Lower lobe of right lung (tissue), 2 donors: ENCODE results near the gene THY1. TPM values are rescaled to one million over a fixed set of nuclear protein-coding genes. Genes with fewer than 3 reads are reported as not detected.

Experiments used
- ATAC-seq, 2 donors: fragments of 200-7000 bp; cut with Tn5 transposase; one replicate each; pipeline ENCODE4 v1.9.1; 2020 to 2022; ENCODE audit warnings: mild to moderate bottlenecking in 2 of 2, moderate library complexity in 2 of 2
- DNase-seq: peaks from one replicate; pipeline ENCODE4 v3.0.0-alpha.2; 2020
- H3K27ac ChIP-seq: fragments of 200-600 bp; one replicate; pipeline ENCODE4 v1.8.0; 2022
- H3K27me3 ChIP-seq: fragments of 200-600 bp; one replicate; pipeline ENCODE4 v1.8.0; 2022; ENCODE audit warnings: low read depth
- H3K36me3 ChIP-seq: fragments of 200-600 bp; one replicate; pipeline ENCODE4 v1.8.0; 2022; ENCODE audit warnings: mild to moderate bottlenecking
- H3K4me1 ChIP-seq: fragments of 200-600 bp; one replicate; pipeline ENCODE4 v1.8.0; 2022
- H3K4me3 ChIP-seq: fragments of 200-600 bp; one replicate; pipeline ENCODE4 v1.8.0; 2022; ENCODE audit warnings: mild to moderate bottlenecking
- H3K9me3 ChIP-seq: fragments of 200-600 bp; one replicate; pipeline ENCODE4 v1.8.0; 2022
- CTCF ChIP-seq: fragments of 200-600 bp; IDR thresholded peaks from one replicate; pipeline ENCODE4 v1.8.0; 2022; ENCODE audit warnings: antibody characterized with exemption, mild to moderate bottlenecking
- intact Hi-C: fragments of 100-400 bp; cut with DNase I; formaldehyde crosslinking; loops from one replicate; pipeline ENCODE4 v1.11.0; 2022
- total RNA-seq: library from RNA; stranded (reverse); fragmentation: NEBNext Ultra II Directional; extraction: Animal tissue kit (Norgen Biotek cat#: 25700); gene quantifications from one replicate; pipeline ENCODE4 v1.2.1, GENCODE V29; 2021
- donor health status: DM: no; HTN: yes; CAD: no; lungs with severe emphysema.

THY1 gene
- total RNA-seq, 1 donor from 2014 or later: 7.5 TPM

DNA sequence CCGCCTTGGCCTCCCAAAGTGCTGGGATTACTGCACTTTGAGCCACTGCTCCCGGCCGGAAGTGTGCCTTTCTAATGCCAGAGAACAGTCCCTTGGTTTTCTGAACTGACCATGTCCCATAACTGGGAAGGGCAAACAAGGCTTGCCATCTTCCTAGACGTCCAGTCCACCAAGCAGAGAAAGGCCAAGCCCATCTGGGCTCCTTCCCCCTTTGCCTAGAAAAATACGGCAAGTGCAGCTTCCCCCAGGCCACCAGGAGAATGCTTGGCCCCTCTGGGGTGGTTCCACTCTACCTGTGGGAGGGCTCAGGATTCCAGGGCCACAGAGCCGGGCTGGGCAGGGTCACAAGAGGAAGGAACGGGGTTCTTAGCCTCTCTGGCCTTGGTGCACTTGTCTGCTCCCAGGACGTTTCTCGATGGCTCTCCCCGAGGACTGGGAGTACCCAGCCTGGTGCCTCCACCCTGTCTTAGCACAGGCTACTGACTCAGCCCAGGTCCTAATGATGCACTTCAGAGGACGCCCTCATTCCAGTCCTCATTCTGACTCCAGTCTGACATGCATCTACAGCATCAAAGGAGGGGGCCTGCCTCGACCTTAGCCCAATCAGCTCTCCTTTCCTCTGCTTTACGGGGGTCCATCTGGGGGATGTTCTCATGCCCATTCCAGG, 42.7 kb downstream of the THY1 start:
- no peak for ATAC-seq
- Histone ChIP-seq H3K4me1 (peaks cover 31% of the 10 kb centered on the region), H3K4me3 (no peak overlapping the region), H3K9me3 (no peaks in the 10 kb centered on the region), H3K27ac (no peak overlapping the region), H3K36me3 (no peaks in the 10 kb centered on the region), H3K27me3 (no peaks in the 10 kb centered on the region)
- intact Hi-C loops: no loop called here
- TF ChIP-seq CTCF: no peak
- DNase-seq: no peak

DNA sequence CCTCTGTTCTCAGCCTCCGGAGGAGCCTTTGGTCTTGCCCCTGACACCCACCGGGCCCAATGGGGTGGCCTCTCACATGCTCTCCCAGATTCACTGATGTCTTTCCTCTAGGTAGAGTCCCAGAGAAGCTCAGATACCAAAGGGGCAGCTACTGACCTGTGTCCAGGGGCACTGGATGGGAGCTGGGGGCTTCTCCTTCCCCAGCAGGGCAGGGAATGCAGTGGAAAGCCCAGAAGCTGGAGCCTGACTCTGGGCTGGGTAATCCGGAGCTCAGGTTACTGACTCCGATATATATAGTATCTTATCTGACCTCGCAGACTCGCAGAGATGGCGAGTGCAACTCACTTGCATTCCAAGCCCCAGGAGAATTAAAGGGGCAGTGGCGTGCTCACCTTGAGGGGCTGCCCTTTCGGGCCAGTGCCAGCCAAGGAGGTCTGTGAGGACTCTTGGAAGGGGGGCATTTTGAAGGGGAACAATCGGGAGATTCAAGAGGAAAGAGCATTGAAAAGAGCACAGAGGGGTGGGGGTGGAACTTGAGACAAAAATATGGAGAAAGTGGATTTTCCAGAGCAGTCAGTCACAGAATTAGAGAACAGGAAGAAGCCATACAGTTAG, 44.0 kb downstream of the THY1 start:
- no peak for TF ChIP-seq CTCF
- Histone ChIP-seq H3K36me3 (no peaks in the 10 kb centered on the region), H3K27ac (no peak overlapping the region), H3K4me1 (peaks cover 42% of the 10 kb centered on the region), H3K27me3 (no peaks in the 10 kb centered on the region), H3K4me3 (no peak overlapping the region), H3K9me3 (no peaks in the 10 kb centered on the region)
- no peak for DNase-seq
- intact Hi-C loops: no loop called here
- no peak for ATAC-seq

GRCh38 chr11:119377961-119378667, 44.9 kb downstream of the THY1 start:
- no peak for TF ChIP-seq CTCF
- intact Hi-C loops: no loop called here
- Histone ChIP-seq H3K27ac (no peak overlapping the region), H3K4me1 (peaks cover 47% of the 10 kb centered on the region), H3K4me3 (no peak overlapping the region), H3K27me3 (no peaks in the 10 kb centered on the region), H3K9me3 (no peaks in the 10 kb centered on the region), H3K36me3 (no peaks in the 10 kb centered on the region)
- ATAC-seq (no peak), DNase-seq (no peak)

- Histone ChIP-seq H3K36me3 (no peaks in the 10 kb centered on the region), H3K27ac (no peak overlapping the region), H3K27me3 (no peaks in the 10 kb centered on the region), H3K9me3 (no peaks in the 10 kb centered on the region), H3K4me3 (no peak overlapping the region), H3K4me1 (peaks cover 46% of the 10 kb centered on the region)
- ATAC-seq (no peak), DNase-seq (no peak)
- no peak for TF ChIP-seq CTCF
- intact Hi-C loops: no loop called here
Measured at GRCh38 chr11:119377112-119377901, 45.7 kb downstream of the THY1 start.

- H3K9me3 ChIP-seq: no peaks in the 10 kb centered on the region
- peak; percentile 48 to 59 for ATAC-seq
- peak overlapping the region; percentile 22 for H3K27ac ChIP-seq
- H3K4me3 ChIP-seq: no peak overlapping the region
- no peak for TF ChIP-seq CTCF
- no peaks in the 10 kb centered on the region for H3K36me3 ChIP-seq
- H3K4me1 ChIP-seq: peaks cover 39% of the 10 kb centered on the region
- DNase-seq: peak; percentile 77
- intact Hi-C loops: no loop called here
- no peaks in the 10 kb centered on the region for H3K27me3 ChIP-seq
Measured at GRCh38 chr11:119376197-119376847, 46.6 kb downstream of the THY1 start.
